22Rv1 (cell line): Measurements from ENCODE around the gene FOSB.

Experiments
- CTCF ChIP-seq: fragments of 450-650 bp; IDR thresholded peaks from 2 replicates; pipeline ENCODE4 v1.5.1; 2017; ENCODE audit warnings: mild to moderate bottlenecking
- ZFX ChIP-seq: fragments of 450-650 bp; IDR thresholded peaks from 2 replicates; pipeline ENCODE4 v1.6.1; 2017; ENCODE audit warnings: antibody characterized with exemption, borderline replicate concordance

DNA sequence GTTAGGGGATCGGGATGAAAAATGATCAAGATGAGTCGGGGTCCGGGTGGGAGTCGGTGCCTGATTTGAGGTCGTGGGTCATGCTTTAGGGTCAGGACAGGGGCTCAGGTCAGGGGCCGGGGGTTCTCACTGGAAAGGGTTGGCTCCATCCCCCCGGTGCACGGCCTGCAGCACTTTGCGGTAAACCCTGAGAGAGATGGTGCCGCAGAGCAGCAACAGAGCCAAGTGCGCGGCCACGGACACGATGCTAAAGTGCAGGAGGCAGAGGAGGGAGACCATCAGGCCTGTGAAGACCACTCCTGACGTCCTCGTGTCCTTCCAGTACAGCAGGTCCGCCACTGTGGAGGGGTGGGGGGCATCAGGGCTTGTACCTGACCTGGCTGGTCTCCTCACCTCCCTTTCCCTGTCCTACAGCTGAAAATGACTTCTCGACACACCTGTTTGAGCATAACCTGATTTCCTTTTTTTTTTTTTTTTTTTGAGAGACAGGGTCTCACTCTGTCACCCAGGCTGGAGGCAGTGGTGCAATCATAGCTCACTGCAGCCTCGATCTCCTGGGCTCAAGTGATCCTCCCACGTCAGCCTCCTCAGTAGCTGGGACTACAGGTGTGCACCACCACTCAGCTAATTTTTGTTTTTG is 21.5 kb downstream of the FOSB start:
- TF ChIP-seq CTCF (no peak), ZFX (no peak)
